Mesenchymal stem cell (in vitro differentiated cells and primary cell): Measurements from ENCODE around the gene HOXA5.

ENCODE experiments used
- DNase-seq: peaks from one replicate; pipeline ENCODE4 v3.0.0-alpha.2; 2013
- H2AFZ ChIP-seq: one replicate; pipeline ENCODE4 v1.6.1; 2013; ENCODE audit warnings: low read depth, mild to moderate bottlenecking, control low read depth, inconsistent platforms, low read length, moderate library complexity
- H2AK5ac ChIP-seq: 2 replicates; pipeline ENCODE4 v1.6.1; 2013; ENCODE audit warnings: low read length, moderate library complexity, mild to moderate bottlenecking, inconsistent platforms; ENCODE audit not compliant: severe bottlenecking
- H2BK120ac ChIP-seq: one replicate; pipeline ENCODE4 v1.6.1; 2013; ENCODE audit warnings: low read depth, mild to moderate bottlenecking, inconsistent platforms, low read length, moderate library complexity
- H2BK12ac ChIP-seq, 2 experiments: one replicate each; pipeline ENCODE4 v1.6.1; 2013; ENCODE audit warnings: inconsistent platforms in 2 of 2, low read length in 2 of 2, mild to moderate bottlenecking in 2 of 2, moderate library complexity in 2 of 2, control low read depth in 1 of 2
- H2BK15ac ChIP-seq: one replicate; pipeline ENCODE4 v1.6.1; 2013; ENCODE audit warnings: mild to moderate bottlenecking, low read depth, inconsistent platforms; ENCODE audit not compliant: poor library complexity, severe bottlenecking
- H2BK5ac ChIP-seq: 2 replicates; pipeline ENCODE4 v1.6.1; 2013; ENCODE audit warnings: low read depth, mild to moderate bottlenecking, low read length, control low read depth, inconsistent platforms; ENCODE audit not compliant: poor library complexity, severe bottlenecking
- H3K14ac ChIP-seq, 2 experiments: one replicate each; pipeline ENCODE4 v1.6.1; 2013; ENCODE audit warnings: inconsistent platforms in 2 of 2, low read length in 2 of 2, control low read depth in 1 of 2, mild to moderate bottlenecking in 1 of 2, moderate library complexity in 1 of 2
- H3K18ac ChIP-seq, 2 experiments: one replicate each; pipeline ENCODE4 v1.6.1; 2013; ENCODE audit warnings: inconsistent platforms in 2 of 2, low read length in 2 of 2, control low read depth in 1 of 2, low read depth in 1 of 2, mild to moderate bottlenecking in 1 of 2
- H3K23ac ChIP-seq, 2 experiments: one replicate each; pipeline ENCODE4 v1.6.1; 2013; ENCODE audit warnings: inconsistent platforms in 2 of 2, low read length in 2 of 2, mild to moderate bottlenecking in 2 of 2, moderate library complexity in 2 of 2, control low read depth in 1 of 2
- H3K27ac ChIP-seq: 2 replicates; pipeline ENCODE4 v1.5.1; 2013; ENCODE audit warnings: mild to moderate bottlenecking, moderate library complexity, low read length, control low read depth, inconsistent platforms; ENCODE audit not compliant: poor library complexity, severe bottlenecking
- H3K27me3 ChIP-seq, 2 experiments: 2 replicates each; pipeline versions ENCODE4 v1.6.1 to v1.7.0; 2013; ENCODE audit warnings: low read length in 2 of 2, mild to moderate bottlenecking in 2 of 2, moderate library complexity in 2 of 2, control low read depth in 1 of 2, inconsistent platforms in 1 of 2; ENCODE audit not compliant: control insufficient read depth in 1 of 2, insufficient read depth in 1 of 2
- H3K36me3 ChIP-seq, 2 experiments: 2 replicates each; pipeline versions ENCODE4 v1.6.1 to v1.7.0; 2013; ENCODE audit warnings: low read length in 2 of 2, control low read depth in 1 of 2, inconsistent platforms in 1 of 2, low read depth in 1 of 2, mild to moderate bottlenecking in 1 of 2; ENCODE audit not compliant: insufficient read depth in 2 of 2, control insufficient read depth in 1 of 2
- H3K4ac ChIP-seq, 2 experiments: one replicate each; pipeline ENCODE4 v1.6.1; 2013; ENCODE audit warnings: inconsistent platforms in 2 of 2, low read length in 2 of 2, mild to moderate bottlenecking in 2 of 2, moderate library complexity in 2 of 2, control low read depth in 1 of 2, low read depth in 1 of 2
- H3K4me1 ChIP-seq: 2 replicates; pipeline ENCODE4 v1.6.1; 2013; ENCODE audit warnings: low read depth, low read length, control low read depth; ENCODE audit not compliant: control insufficient read depth, insufficient read depth
- H3K4me2 ChIP-seq: 2 replicates; pipeline ENCODE4 v1.6.1; 2013; ENCODE audit warnings: low read length, mild to moderate bottlenecking, inconsistent platforms; ENCODE audit not compliant: poor library complexity, severe bottlenecking
- H3K4me3 ChIP-seq, 2 experiments: 2 replicates each; pipeline versions ENCODE4 v1.5.1 to v1.7.0; 2013; ENCODE audit warnings: low read length in 2 of 2, mild to moderate bottlenecking in 2 of 2, control low read depth in 1 of 2, low read depth in 1 of 2; ENCODE audit not compliant: insufficient read depth in 1 of 2
- H3K79me1 ChIP-seq: replicated peaks from 2 replicates; pipeline ENCODE4 v1.6.1; 2013; ENCODE audit warnings: mild to moderate bottlenecking, control low read depth, low read length, inconsistent platforms; ENCODE audit not compliant: poor library complexity, severe bottlenecking
- H3K9ac ChIP-seq: 2 replicates; pipeline ENCODE4 v1.7.0; 2013; ENCODE audit warnings: mild to moderate bottlenecking, low read length, moderate library complexity
- H3K9me3 ChIP-seq: 2 replicates; pipeline ENCODE4 v1.7.0; 2013; ENCODE audit warnings: mild to moderate bottlenecking, low read length; ENCODE audit not compliant: control insufficient read depth
- H4K8ac ChIP-seq: one replicate; pipeline ENCODE4 v1.6.1; 2013; ENCODE audit warnings: inconsistent platforms, mild to moderate bottlenecking, low read length, moderate library complexity
- H4K91ac ChIP-seq: one replicate; pipeline ENCODE4 v1.6.1; 2013; ENCODE audit warnings: mild to moderate bottlenecking, low read length, inconsistent platforms
- WGBS: methylation state at CpG from one replicate; pipeline ENCODE4 v1.1.7; 2013; ENCODE audit warnings: mixed read lengths; 5-methylcytosine and 5-hydroxymethylcytosine counted together

The HOXA5 gene

DNA sequence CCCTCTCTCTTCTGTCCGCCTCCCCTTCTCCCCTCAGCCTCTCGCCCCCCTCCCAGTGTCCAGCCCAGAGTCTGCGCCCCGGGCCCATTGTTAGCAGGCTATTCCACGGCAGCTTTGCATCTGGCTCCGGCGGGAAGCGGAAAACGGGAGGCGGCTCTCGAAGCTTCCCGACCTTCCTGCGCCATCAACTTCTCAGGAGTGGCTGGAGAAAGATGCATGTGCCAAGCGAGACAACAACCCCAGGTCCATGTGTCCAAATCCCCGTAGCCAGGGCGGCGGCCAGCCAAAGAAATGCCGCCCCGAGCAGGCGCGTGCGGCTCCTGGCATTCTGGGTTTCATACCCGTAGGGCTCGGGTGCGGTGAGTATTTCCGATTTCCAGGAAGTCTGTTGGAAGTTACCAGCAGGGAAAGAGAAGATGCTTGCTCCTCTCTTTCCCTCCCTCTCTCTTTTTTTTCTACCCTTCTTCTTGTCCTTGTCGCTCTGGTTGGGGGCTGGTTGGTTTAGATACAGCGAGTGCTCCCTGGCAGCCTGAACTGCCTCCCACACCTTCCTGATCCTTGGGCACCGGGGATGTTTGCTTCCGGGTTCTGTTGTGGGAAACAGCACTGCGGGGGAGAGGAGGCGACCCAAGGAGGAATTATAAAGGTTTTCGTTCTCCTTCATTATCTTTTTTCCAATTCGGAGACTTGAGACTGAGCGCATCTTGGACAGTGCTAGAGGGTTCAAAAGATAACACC, 39.8 kb downstream of the HOXA5 start:
- H3K4me1 ChIP-seq, result peaks cover 22% of the 10 kb centered on the region
- peak overlapping the region; percentile 53 for H2AK5ac ChIP-seq
- H3K9ac ChIP-seq, result peak overlapping the region; percentile 96
- H3K23ac ChIP-seq, result peak overlapping the region in 1 of 2 experiments; percentile 52
- no peak overlapping the region for H2AFZ ChIP-seq
- peak overlapping the region in 1 of 2 experiments; percentile 87 for H3K18ac ChIP-seq
- WGBS, result under 1% methylated on average over 27 of the region's 35 CpGs
- H3K9me3 ChIP-seq, result no peaks in the 10 kb centered on the region
- peak overlapping the region; percentile 48 to 64 for H3K4me3 ChIP-seq
- peak overlapping the region in 1 of 2 experiments; percentile 84 for H2BK12ac ChIP-seq
- no peaks in the 10 kb centered on the region for H3K79me1 ChIP-seq
- no peak overlapping the region for H2BK120ac ChIP-seq
- H4K91ac ChIP-seq, result peak overlapping the region; percentile 48
- H3K27me3 ChIP-seq, result no peaks in the 10 kb centered on the region
- peak overlapping the region in 1 of 2 experiments; percentile 80 for H3K4ac ChIP-seq
- peak overlapping the region; percentile 84 for H2BK5ac ChIP-seq
- peak overlapping the region in 1 of 2 experiments; percentile 15 for H3K14ac ChIP-seq
- no peak overlapping the region for H2BK15ac ChIP-seq
- peak overlapping the region; percentile 92 for H3K4me2 ChIP-seq
- peak; percentile 37 for DNase-seq
- peak overlapping the region; percentile 29 for H4K8ac ChIP-seq
- H3K27ac ChIP-seq, result peak overlapping the region; percentile 90
- peaks cover 7 to 22% of the 10 kb centered on the region in 2 experiments for H3K36me3 ChIP-seq

DNA sequence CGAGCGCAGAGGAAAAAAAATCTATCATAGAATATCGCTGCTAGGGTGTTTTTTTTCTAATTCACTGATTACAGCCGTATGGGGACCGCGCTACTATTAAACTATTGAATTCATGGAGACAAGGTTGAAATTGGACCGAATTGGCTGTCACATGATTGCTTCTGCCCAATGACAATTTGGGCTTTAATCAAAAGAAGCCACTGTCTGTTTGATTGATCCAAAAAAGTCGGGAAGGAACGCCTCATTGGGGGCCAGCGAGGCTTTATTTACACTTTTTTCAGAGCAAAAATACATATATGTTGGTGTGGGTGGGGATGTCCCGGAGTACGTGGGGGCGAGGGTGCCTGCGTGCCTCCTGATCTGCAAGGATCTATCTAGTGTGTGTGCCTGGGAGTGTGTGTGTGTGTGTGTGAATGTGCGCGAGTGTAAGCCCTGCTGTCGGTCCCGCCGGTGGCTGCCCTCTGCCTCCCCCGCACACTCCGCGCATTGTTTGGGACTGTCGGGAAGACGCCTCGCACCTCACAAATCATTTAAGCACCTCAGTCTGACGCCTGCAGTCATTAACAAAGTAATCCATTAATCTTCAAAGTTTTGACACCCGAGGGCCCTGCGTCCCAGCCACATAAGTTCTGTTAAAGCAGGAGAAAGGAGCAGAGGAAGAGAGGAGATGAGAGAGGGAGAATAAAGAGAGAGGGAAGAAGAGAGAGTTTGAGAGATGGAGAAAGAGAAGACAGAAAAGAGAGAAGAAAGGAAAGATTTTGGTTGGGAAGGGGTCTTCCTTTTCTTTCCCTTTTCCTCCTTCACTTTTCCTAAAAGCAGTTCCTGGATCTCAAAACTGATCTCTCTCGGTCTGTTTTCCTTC, 40.7 kb downstream of the HOXA5 start, which contains the start of gene HOXA2:
TSS of gene HOXA2 (minus strand) at position 103 of the 862 bp plus-strand sequence. CDS start 183 bp downstream, outside the sequence.
- peak within 1 kb of the TSS; percentile 93 for H2BK5ac ChIP-seq
- peak within 1 kb of the TSS in 1 of 2 experiments; percentile 89 for H3K23ac ChIP-seq
- peak within 1 kb of the TSS; percentile 64 to 69 for H3K4me3 ChIP-seq
- no peaks in the 10 kb centered on the region for H3K9me3 ChIP-seq
- H3K18ac ChIP-seq, result peak within 1 kb of the TSS; percentile 65 to 87
- H2AK5ac ChIP-seq, result peak within 1 kb of the TSS; percentile 55
- H4K8ac ChIP-seq, result peak within 1 kb of the TSS; percentile 39
- 7% methylated on average over 15 of the region's 29 CpGs for WGBS
- peak within 1 kb of the TSS; percentile 24 to 80 for H3K4ac ChIP-seq
- H3K4me2 ChIP-seq, result peak within 1 kb of the TSS; percentile 92
- peak within 1 kb of the TSS; percentile 23 to 84 for H2BK12ac ChIP-seq
- peak within 1 kb of the TSS; percentile 50 for H2BK120ac ChIP-seq
- no peak within 1 kb of the TSS for H2AFZ ChIP-seq
- H3K14ac ChIP-seq, result peak within 1 kb of the TSS in 1 of 2 experiments; percentile 55
- H3K27ac ChIP-seq, result peak within 1 kb of the TSS; percentile 92
- peak within 1 kb of the TSS; percentile 97 for H2BK15ac ChIP-seq
- H3K27me3 ChIP-seq, result no peaks in the 10 kb centered on the region
- H3K79me1 ChIP-seq, result no peaks in the 10 kb centered on the region
- peak; percentile 50 for DNase-seq
- peak within 1 kb of the TSS; percentile 96 for H3K9ac ChIP-seq
- peak within 1 kb of the TSS; percentile 81 for H4K91ac ChIP-seq
- peaks cover 15% of the 10 kb centered on the region for H3K4me1 ChIP-seq
- H3K36me3 ChIP-seq, result peaks cover 7 to 18% of the 10 kb centered on the region in 2 experiments

GRCh38 chr7:27101957-27102580, 41.4 kb downstream of the HOXA5 start:
- peak overlapping the region; percentile 50 for H2BK120ac ChIP-seq
- H2BK15ac ChIP-seq, result peak overlapping the region; percentile 97
- peak overlapping the region; percentile 39 for H4K8ac ChIP-seq
- H3K9me3 ChIP-seq, result no peaks in the 10 kb centered on the region
- DNase-seq, result no peak
- no peaks in the 10 kb centered on the region for H3K27me3 ChIP-seq
- peak overlapping the region; percentile 92 for H3K27ac ChIP-seq
- peak overlapping the region; percentile 23 to 42 for H2BK12ac ChIP-seq
- H3K36me3 ChIP-seq, result peaks cover 7 to 16% of the 10 kb centered on the region in 2 experiments
- peak overlapping the region; percentile 24 to 67 for H3K4ac ChIP-seq
- no peak overlapping the region for H2AFZ ChIP-seq
- no peaks in the 10 kb centered on the region for H3K79me1 ChIP-seq
- peak overlapping the region; percentile 93 for H2BK5ac ChIP-seq
- peak overlapping the region in 1 of 2 experiments; percentile 72 for H3K23ac ChIP-seq
- peak overlapping the region; percentile 54 to 65 for H3K18ac ChIP-seq
- 3% methylated on average over 38 of the region's 39 CpGs for WGBS
- peak overlapping the region; percentile 55 for H2AK5ac ChIP-seq
- H3K14ac ChIP-seq, result peak overlapping the region in 1 of 2 experiments; percentile 55
- peak overlapping the region; percentile 81 for H4K91ac ChIP-seq
- H3K4me1 ChIP-seq, result peaks cover 15% of the 10 kb centered on the region
- H3K9ac ChIP-seq, result peak overlapping the region; percentile 96
- H3K4me2 ChIP-seq, result peak overlapping the region; percentile 92
- H3K4me3 ChIP-seq, result peak overlapping the region; percentile 64 to 69
